VCaP (cell line): Measurements from ENCODE around the gene FUNDC2.

ENCODE experiments used
- H3K27ac ChIP-seq: fragments of 450-650 bp; 2 replicates; pipeline ENCODE4 v1.5.1; 2017
- CTCF ChIP-seq: fragments of 450-650 bp; conservative IDR thresholded peaks from 2 replicates; pipeline ENCODE4 v1.5.1; 2017; ENCODE audit warnings: mild to moderate bottlenecking, moderate library complexity

The FUNDC2 gene

GRCh38 chrX:155028877-155029291, 2.2 kb downstream of the FUNDC2 start:
- TF ChIP-seq CTCF = no peak
- H3K27ac ChIP-seq = peak overlapping the region; percentile 92

- no peak overlapping the region for H3K27ac ChIP-seq
- no peak for TF ChIP-seq CTCF
Measured at GRCh38 chrX:155031657-155032056, 5.0 kb downstream of the FUNDC2 start.

DNA sequence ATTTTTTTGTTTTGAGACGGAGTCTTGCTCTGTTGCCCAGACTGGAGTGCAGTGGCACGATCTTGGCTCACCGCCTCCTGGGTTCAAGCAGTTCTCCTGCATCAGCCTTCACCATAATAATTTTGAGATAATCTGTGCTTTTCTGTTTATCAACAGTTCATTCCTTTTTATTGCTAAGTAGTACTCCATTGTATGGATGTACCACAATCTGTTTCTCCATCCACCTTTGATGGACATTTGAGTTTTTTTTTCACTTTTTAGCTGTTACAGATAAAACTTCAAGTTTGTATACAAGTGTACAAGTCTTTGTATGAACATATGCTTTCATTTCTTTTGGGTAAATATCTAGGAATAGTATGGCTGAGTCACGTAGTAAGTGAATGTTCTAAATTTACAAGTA, 9.0 kb downstream of the FUNDC2 start:
- H3K27ac ChIP-seq = no peak overlapping the region
- TF ChIP-seq CTCF = no peak

- no peak for TF ChIP-seq CTCF
Measured at GRCh38 chrX:155046129-155046810, 19.6 kb downstream of the FUNDC2 start.

GRCh38 chrX:155046811-155047528, 20.3 kb downstream of the FUNDC2 start:
- TF ChIP-seq CTCF = no peak
- no peak overlapping the region for H3K27ac ChIP-seq

More at GRCh38 chrX:155046129-155046810, 19.6 kb downstream of the FUNDC2 start:
- no peak overlapping the region for H3K27ac ChIP-seq

DNA sequence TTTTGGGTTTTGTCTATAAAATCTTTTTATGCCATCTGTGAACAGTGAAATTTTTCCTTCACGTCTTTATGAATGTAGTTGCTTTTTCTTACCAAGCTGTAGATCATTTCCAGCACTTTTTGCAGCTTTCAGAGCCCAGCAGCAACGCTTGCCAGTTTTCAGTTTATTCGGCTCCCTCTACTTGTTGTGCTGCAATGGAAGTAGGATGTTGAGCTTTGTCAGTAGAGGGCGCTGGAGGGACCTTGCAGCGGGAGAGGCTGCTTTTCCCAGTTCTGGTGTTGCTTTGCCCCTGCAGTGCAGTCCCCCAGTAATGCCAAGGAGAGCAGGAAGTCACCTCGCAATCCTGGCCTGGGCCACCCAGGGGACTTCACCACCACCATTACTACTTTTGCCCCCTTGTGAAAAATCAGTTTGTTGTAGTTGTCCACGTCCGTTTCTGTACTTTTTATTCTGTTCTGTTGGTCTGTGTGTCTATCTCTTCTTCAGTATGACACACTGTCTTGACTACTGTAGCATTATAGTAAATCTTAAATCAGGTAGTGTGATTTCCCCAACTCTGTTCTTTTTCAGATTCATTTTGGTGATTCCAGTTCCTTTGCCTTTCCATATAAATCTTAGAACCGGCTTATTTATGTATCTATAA, 22.5 kb downstream of the FUNDC2 start:
- TF ChIP-seq CTCF = peak; percentile 50
- no peak overlapping the region for H3K27ac ChIP-seq

DNA sequence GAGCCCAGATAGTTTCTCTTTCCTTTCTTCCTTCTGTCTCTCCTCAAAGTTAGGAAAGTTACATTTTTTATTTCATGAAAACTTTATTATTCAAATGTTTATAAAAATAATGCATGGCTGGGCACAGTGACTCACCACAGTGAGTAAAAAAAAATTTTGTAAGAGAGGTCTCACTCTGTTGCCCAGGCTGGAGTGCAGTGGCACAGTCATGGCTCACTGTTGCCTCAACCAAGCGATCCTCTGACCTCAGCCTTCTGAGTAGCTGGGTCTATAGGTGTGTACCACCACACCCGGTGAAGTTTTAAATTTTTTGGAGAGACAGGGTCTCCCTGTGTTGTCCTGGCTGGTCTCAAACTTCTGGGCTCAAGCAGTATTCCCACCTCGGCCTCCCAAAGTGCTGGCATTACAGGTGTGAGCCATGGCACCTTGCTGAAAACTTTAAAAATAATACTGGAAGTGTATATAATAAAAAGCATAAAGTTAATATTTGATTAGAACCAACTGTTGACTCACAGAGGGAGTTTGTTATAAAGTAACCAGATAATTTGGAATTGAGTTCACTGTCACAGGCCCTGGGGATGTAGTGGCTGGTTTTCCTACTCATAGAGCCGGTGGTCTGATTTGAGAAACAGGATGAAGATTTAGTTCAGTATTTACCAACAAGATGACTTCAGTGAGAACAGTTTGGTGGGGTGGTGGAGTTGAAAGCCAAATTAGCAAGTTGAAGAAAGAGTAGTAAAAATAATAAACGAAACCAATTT, 26.3 kb downstream of the FUNDC2 start:
- no peak for TF ChIP-seq CTCF
- no peak overlapping the region for H3K27ac ChIP-seq
